Measurements from ENCODE around the gene CFH.
"Not testable (repeated sequence)": the region's sequence is repeated elsewhere in the genome, so short reads cannot be mapped to it uniquely, and the experiment has no call there.

Gene CFH

GRCh38 chr1:196651637-196652215 is at the start of gene CFH:
Gene CFH (plus strand): TSS chr1:196652043. CDS start chr1:196652118, 75 bp downstream.
- DNase-seq (ENCODE audit: low read depth in 3 of 3): no peak

- DNase-seq (ENCODE audit: low read depth in 3 of 3): no peak
Measured at GRCh38 chr1:196603651-196604050, 48.2 kb upstream of the CFH start.

- no peak for DNase-seq (ENCODE audit: low read depth in 3 of 3)
Measured at GRCh38 chr1:196607981-196608380, 43.9 kb upstream of the CFH start.

- DNase-seq (ENCODE audit: low read depth in 3 of 3): no peak
Measured at GRCh38 chr1:196608390-196609369, 43.2 kb upstream of the CFH start, which contains the start of gene KCNT2. Gene KCNT2 (minus strand): TSS chr1:196608440. CDS start chr1:196608309, 131 bp downstream.

GRCh38 chr1:196609370-196609737 is 42.5 kb upstream of the CFH start:
- DNase-seq (ENCODE audit: low read depth in 3 of 3): no peak

GRCh38 chr1:196611873-196612272 is 40.0 kb upstream of the CFH start:
- DNase-seq (ENCODE audit: low read depth in 3 of 3): no peak

GRCh38 chr1:196619721-196620120 is 32.1 kb upstream of the CFH start:
- DNase-seq (ENCODE audit: low read depth in 3 of 3): no peak

GRCh38 chr1:196623079-196623478 is 28.8 kb upstream of the CFH start:
- DNase-seq (ENCODE audit: low read depth in 3 of 3): no peak

- DNase-seq (ENCODE audit: low read depth in 3 of 3): no peak
Measured at GRCh38 chr1:196628838-196629237, 23.0 kb upstream of the CFH start.

GRCh38 chr1:196637606-196638005 is 14.2 kb upstream of the CFH start:
- DNase-seq (ENCODE audit: low read depth in 3 of 3): no peak

- no peak for DNase-seq (ENCODE audit: low read depth in 3 of 3)
Measured at GRCh38 chr1:196638466-196638865, 13.4 kb upstream of the CFH start.

- not testable (repeated sequence) for DNase-seq (ENCODE audit: low read depth in 3 of 3)
Measured at GRCh38 chr1:196639291-196639690, 12.6 kb upstream of the CFH start.

GRCh38 chr1:196640976-196641375 is 10.9 kb upstream of the CFH start:
- DNase-seq (ENCODE audit: low read depth in 3 of 3): no peak

GRCh38 chr1:196649990-196650389 is 1.9 kb upstream of the CFH start:
- DNase-seq (ENCODE audit: low read depth in 3 of 3): no peak

- no peak for DNase-seq (ENCODE audit: low read depth in 3 of 3)
Measured at GRCh38 chr1:196650403-196650802, 1.4 kb upstream of the CFH start.

GRCh38 chr1:196651079-196651478 is 764 bp upstream of the CFH start:
- DNase-seq (ENCODE audit: low read depth in 3 of 3): no peak

GRCh38 chr1:196654271-196654670 is 2.4 kb downstream of the CFH start:
- DNase-seq (ENCODE audit: low read depth in 3 of 3): no peak

- no peak for DNase-seq (ENCODE audit: low read depth in 3 of 3)
Measured at GRCh38 chr1:196655071-196655470, 3.2 kb downstream of the CFH start.

- DNase-seq (ENCODE audit: low read depth in 3 of 3): no peak
Measured at GRCh38 chr1:196655494-196655893, 3.7 kb downstream of the CFH start.

- no peak for DNase-seq (ENCODE audit: low read depth in 3 of 3)
Measured at GRCh38 chr1:196659471-196659870, 7.6 kb downstream of the CFH start.

GRCh38 chr1:196660272-196660671 is 8.4 kb downstream of the CFH start:
- no peak for DNase-seq (ENCODE audit: low read depth in 3 of 3)

- DNase-seq (ENCODE audit: low read depth in 3 of 3): no peak
Measured at GRCh38 chr1:196660852-196661251, 9.0 kb downstream of the CFH start.

GRCh38 chr1:196661345-196661744 is 9.5 kb downstream of the CFH start:
- no peak for DNase-seq (ENCODE audit: low read depth in 3 of 3)
